ACC112 (cell line): Measurements from ENCODE around the gene TIMP4.

Source experiments
- H2AFZ ChIP-seq: fragments of 200-600 bp; sonication (generic); one replicate; pipeline ENCODE4 v1.6.0; 2017; ENCODE audit warnings: antibody characterized with exemption, low read length; ENCODE audit not compliant: unreplicated experiment
- H3K27ac ChIP-seq: fragments of 200-600 bp; sonication (generic); 2 replicates; pipeline ENCODE4 v1.5.1; 2014; ENCODE audit warnings: low read depth, mild to moderate bottlenecking, antibody characterized with exemption, low read length, moderate library complexity
- H3K27me3 ChIP-seq: fragments of 200-600 bp; sonication (generic); 2 replicates; pipeline ENCODE4 v1.6.1; 2014; ENCODE audit warnings: mild to moderate bottlenecking, antibody characterized with exemption, low read length, moderate library complexity, mixed read lengths; ENCODE audit not compliant: insufficient read depth
- H3K36me3 ChIP-seq: fragments of 200-600 bp; sonication (generic); 2 replicates; pipeline ENCODE4 v1.6.1; 2016; ENCODE audit warnings: mild to moderate bottlenecking, antibody characterized with exemption, low read length, moderate library complexity, mixed read lengths; ENCODE audit not compliant: insufficient read depth
- H3K4me1 ChIP-seq: fragments of 200-600 bp; sonication (generic); one replicate; pipeline ENCODE4 v1.6.1; 2016; ENCODE audit warnings: low read length, mixed read lengths; ENCODE audit not compliant: insufficient read depth, unreplicated experiment, control insufficient read depth
- H3K4me3 ChIP-seq: fragments of 200-600 bp; sonication (generic); 2 replicates; pipeline ENCODE4 v1.5.1; 2014; ENCODE audit warnings: mild to moderate bottlenecking, low read depth, low read length
- H3K79me2 ChIP-seq: fragments of 200-600 bp; sonication (generic); one replicate; pipeline ENCODE4 v1.6.0; 2016; ENCODE audit warnings: low read length; ENCODE audit not compliant: control insufficient read depth, unreplicated experiment, insufficient read depth

Gene TIMP4

GRCh38 chr3:12192655-12193484 is 34.2 kb upstream of the TIMP4 start:
- Histone ChIP-seq H3K27ac (peak overlapping the region; percentile 96), H3K4me3 (no peak overlapping the region), H2AFZ (no peak overlapping the region), H3K79me2 (no peaks in the 10 kb centered on the region), H3K27me3 (no peaks in the 10 kb centered on the region), H3K4me1 (peaks cover 48% of the 10 kb centered on the region), H3K36me3 (no peaks in the 10 kb centered on the region)

GRCh38 chr3:12192173-12192572 is 33.5 kb upstream of the TIMP4 start:
- no peaks in the 10 kb centered on the region for H3K27me3 ChIP-seq
- no peak overlapping the region for H2AFZ ChIP-seq
- H3K4me1 ChIP-seq = peaks cover 55% of the 10 kb centered on the region
- no peaks in the 10 kb centered on the region for H3K36me3 ChIP-seq
- H3K4me3 ChIP-seq = no peak overlapping the region
- peak overlapping the region; percentile 96 for H3K27ac ChIP-seq
- H3K79me2 ChIP-seq = no peaks in the 10 kb centered on the region

GRCh38 chr3:12191559-12191958 is 32.8 kb upstream of the TIMP4 start:
- H3K27me3 ChIP-seq = no peaks in the 10 kb centered on the region
- no peak overlapping the region for H3K27ac ChIP-seq
- H3K36me3 ChIP-seq = no peaks in the 10 kb centered on the region
- H3K4me1 ChIP-seq = peaks cover 59% of the 10 kb centered on the region
- H3K4me3 ChIP-seq = no peak overlapping the region
- H2AFZ ChIP-seq = no peak overlapping the region
- H3K79me2 ChIP-seq = no peaks in the 10 kb centered on the region

GRCh38 chr3:12190832-12191231 is 32.1 kb upstream of the TIMP4 start:
- Histone ChIP-seq H3K27me3 (no peaks in the 10 kb centered on the region), H3K4me3 (no peak overlapping the region), H2AFZ (no peak overlapping the region), H3K4me1 (peaks cover 54% of the 10 kb centered on the region), H3K79me2 (no peaks in the 10 kb centered on the region), H3K27ac (no peak overlapping the region), H3K36me3 (no peaks in the 10 kb centered on the region)

GRCh38 chr3:12190221-12190807 is 31.6 kb upstream of the TIMP4 start:
- H3K79me2 ChIP-seq = no peaks in the 10 kb centered on the region
- H3K27ac ChIP-seq = no peak overlapping the region
- no peaks in the 10 kb centered on the region for H3K27me3 ChIP-seq
- no peaks in the 10 kb centered on the region for H3K36me3 ChIP-seq
- peaks cover 49% of the 10 kb centered on the region for H3K4me1 ChIP-seq
- H3K4me3 ChIP-seq = no peak overlapping the region
- no peak overlapping the region for H2AFZ ChIP-seq

GRCh38 chr3:12188681-12189287 is 30.1 kb upstream of the TIMP4 start:
- H3K4me1 ChIP-seq = peaks cover 35% of the 10 kb centered on the region
- H3K27me3 ChIP-seq = no peaks in the 10 kb centered on the region
- H2AFZ ChIP-seq = peak overlapping the region; percentile 17
- no peak overlapping the region for H3K4me3 ChIP-seq
- no peaks in the 10 kb centered on the region for H3K79me2 ChIP-seq
- H3K36me3 ChIP-seq = no peaks in the 10 kb centered on the region
- peak overlapping the region; percentile 93 for H3K27ac ChIP-seq

- H3K27me3 ChIP-seq = no peaks in the 10 kb centered on the region
- peak overlapping the region; percentile 17 for H2AFZ ChIP-seq
- no peaks in the 10 kb centered on the region for H3K36me3 ChIP-seq
- H3K4me1 ChIP-seq = peaks cover 33% of the 10 kb centered on the region
- no peak overlapping the region for H3K4me3 ChIP-seq
- H3K79me2 ChIP-seq = no peaks in the 10 kb centered on the region
- H3K27ac ChIP-seq = peak overlapping the region; percentile 93
Observed at GRCh38 chr3:12188328-12188648, 29.6 kb upstream of the TIMP4 start.

- no peaks in the 10 kb centered on the region for H3K36me3 ChIP-seq
- H3K4me3 ChIP-seq = peak overlapping the region; percentile 24
- peak overlapping the region; percentile 28 for H2AFZ ChIP-seq
- no peaks in the 10 kb centered on the region for H3K79me2 ChIP-seq
- peaks cover 27% of the 10 kb centered on the region for H3K4me1 ChIP-seq
- no peaks in the 10 kb centered on the region for H3K27me3 ChIP-seq
- H3K27ac ChIP-seq = peak overlapping the region; percentile 93
Observed at GRCh38 chr3:12187448-12188327, 29.0 kb upstream of the TIMP4 start.

GRCh38 chr3:12186515-12187286 is 28.0 kb upstream of the TIMP4 start:
- H3K79me2 ChIP-seq = no peaks in the 10 kb centered on the region
- peaks cover 23% of the 10 kb centered on the region for H3K4me1 ChIP-seq
- H3K36me3 ChIP-seq = no peaks in the 10 kb centered on the region
- peak overlapping the region; percentile 24; the same call in 1 of the 2 replicates for H3K4me3 ChIP-seq
- no peak overlapping the region for H2AFZ ChIP-seq
- H3K27me3 ChIP-seq = no peaks in the 10 kb centered on the region
- peak overlapping the region; percentile 93 for H3K27ac ChIP-seq

- no peaks in the 10 kb centered on the region for H3K27me3 ChIP-seq
- H3K27ac ChIP-seq = no peak overlapping the region
- H3K79me2 ChIP-seq = no peaks in the 10 kb centered on the region
- H3K4me1 ChIP-seq = peaks cover 23% of the 10 kb centered on the region
- no peak overlapping the region for H2AFZ ChIP-seq
- no peak overlapping the region for H3K4me3 ChIP-seq
- no peaks in the 10 kb centered on the region for H3K36me3 ChIP-seq
Observed at GRCh38 chr3:12186046-12186445, 27.3 kb upstream of the TIMP4 start.
